Glomerular visceral epithelial cell (primary cell): ENCODE results near the gene AK4.

ENCODE experiments used
- DNase-seq: peaks from one replicate; pipeline ENCODE4 v3.0.0-alpha.2; 2016; ENCODE audit errors: extremely low spot score

AK4 gene

DNA sequence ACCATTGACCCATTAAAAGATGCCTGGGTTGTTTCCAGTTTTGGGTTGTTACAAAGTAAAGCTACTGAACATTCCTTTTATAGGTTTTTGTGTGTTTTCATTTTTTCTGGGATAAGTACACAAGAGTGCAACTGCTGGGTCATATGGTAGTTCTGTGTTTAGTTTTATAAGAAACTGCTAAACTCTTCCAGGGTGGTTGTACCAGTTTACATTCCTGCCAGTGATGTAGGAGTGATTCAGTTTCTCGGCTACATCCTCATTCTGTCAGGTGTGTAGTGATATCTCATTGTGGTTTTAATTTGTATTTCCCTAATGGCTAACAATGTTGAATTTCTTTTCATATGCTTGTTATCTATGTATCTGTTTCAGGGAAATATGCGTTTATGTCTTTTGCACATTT lies 102.8 kb downstream of the AK4 start:
- no peak for DNase-seq

DNA sequence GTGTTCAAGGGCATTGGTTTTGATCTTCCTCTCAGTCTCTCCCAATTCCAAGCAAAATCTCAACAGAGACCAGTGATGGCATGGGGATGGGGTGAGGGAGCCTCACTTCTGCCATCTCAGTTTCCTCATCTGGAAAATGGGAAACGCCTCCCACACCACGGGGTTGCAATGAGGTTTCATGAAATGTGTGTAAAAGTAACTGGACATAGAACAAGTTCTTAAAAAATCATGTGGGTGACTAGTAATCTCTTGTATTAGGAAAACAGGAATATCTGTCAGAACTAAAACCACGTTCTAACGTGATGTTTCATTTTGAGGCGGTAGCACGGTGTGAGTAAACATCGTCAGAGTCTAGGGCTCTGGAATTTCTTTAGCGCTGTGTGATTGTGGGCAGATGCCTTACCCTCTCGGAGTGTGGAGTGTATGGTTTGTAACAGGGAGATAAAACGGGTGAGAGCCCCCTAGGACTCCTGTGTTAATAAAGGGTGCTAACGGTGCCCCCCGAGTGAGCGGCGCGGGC lies 105.9 kb downstream of the AK4 start:
- no peak for DNase-seq

DNA sequence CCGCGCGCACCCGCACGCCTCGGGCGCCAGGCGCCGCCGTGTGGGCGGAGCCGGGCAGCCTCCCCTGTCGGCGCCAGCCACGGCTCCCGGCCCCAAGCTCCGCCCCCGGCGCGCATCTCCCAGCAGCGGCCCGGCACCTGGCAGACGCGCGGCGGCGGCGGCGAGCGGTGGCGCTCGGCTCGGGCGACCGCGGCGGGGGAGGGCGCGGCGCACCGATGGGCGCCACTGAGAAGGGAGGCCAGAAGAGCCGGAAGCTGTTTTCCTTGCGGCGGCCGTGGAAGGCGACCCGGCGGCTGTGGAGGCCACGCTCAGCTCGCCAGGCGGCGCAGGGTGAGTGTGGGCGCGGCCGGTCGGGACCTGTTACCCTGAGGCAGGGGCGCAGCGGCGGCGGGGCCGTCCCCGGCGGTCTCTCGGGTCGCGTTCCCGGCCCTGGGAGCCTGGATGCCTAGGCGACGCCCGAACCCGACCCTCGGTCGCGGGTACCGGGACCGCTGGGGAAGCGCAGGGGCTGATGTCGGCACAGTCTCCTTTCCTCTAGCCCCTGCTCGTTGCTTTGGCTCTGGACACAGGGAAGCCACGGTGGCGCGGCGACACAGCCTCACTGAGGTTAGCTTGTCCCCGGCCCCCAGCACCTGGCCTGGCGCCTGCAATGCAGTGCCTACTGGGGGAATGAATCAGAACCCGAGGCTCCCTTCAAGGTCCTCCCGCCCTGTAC lies 106.5 kb downstream of the AK4 start:
- peak; percentile 84 for DNase-seq

DNA sequence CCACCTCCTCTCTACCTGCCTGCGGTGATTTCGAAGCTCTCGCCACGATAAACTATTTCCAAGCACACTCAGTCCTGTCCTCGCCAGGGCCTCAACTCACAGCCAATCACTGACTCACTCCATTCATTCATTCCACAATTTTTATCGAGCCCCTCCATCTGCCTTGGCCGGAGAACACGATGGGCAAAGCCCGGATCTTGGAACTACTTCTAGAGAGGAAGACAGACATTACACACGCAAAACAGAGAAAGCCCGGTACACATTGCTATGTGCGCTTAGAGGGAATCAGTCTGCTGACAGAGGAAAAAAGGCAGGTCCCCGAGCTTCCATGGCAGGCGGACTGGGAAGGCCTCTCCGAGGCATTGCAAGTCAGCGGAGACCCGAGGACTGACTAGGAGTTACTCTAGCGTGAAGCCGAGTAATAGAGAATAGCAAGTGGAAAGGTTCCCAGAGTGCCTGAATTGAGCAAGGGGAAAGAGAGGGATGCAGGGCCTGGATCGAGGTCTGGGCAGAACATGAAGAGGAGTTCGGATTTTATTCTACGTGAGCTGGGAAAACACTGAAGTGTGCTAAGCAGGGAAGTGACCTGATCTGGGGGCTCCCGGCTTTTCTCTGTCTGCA lies 107.1 kb downstream of the AK4 start:
- peak; percentile 56 for DNase-seq

DNA sequence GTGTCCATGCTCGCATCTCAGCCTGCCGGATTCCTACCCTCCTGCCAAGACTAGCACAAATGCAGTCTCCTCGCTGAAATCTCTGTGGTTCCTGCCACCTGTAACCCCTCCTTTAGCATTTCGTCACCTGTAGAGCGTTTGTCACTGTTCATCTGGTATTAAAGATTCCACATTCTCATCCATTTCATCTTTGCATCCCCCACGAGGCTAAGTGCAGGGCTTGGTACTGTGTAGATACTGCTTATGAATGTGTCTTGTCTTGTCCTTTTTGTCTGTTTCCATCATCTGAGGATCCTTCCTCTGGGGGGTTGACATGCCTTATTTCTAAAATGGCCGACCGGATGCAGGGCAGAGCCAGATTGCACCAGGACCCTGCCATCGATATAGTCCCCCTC lies 107.7 kb downstream of the AK4 start:
- no peak for DNase-seq

DNA sequence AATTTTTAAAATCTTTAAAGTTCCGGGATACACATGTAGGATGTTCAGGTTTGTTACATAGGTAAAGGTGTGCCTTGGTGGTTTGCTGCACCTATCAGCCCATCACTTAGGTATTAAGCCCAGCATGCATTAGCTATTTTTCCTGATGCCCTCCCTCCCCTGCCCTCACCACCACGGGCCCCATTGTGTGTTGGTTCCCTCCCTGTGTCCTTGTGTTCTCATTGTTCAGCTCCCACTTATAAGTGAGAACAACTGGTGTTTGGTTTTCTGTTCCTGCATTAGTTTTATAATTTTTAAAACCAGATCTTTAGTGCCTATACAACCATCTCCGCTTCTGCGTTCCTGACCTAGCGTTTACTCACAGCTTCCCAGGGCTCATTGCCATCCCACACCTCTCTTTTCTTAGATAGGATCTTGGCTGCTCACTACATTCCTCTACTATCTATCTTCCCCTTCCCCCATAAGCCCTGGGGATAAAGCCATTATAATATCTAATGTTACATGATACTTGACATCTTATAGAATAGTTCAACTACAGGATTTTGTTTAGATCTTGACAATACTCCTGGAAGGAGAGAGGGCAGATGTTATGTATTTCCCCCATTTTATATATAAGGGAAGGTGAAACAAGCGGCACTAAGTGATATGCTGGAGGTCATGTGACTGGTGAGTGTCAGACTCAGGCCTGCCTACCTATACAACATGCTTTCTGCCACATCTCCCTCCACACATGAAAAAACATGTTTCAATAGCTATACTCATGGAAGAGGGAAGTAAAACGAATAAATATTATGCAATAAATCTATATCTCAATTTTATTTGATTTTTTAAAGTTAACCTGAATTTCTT lies 109.1 kb downstream of the AK4 start:
- no peak for DNase-seq

DNA sequence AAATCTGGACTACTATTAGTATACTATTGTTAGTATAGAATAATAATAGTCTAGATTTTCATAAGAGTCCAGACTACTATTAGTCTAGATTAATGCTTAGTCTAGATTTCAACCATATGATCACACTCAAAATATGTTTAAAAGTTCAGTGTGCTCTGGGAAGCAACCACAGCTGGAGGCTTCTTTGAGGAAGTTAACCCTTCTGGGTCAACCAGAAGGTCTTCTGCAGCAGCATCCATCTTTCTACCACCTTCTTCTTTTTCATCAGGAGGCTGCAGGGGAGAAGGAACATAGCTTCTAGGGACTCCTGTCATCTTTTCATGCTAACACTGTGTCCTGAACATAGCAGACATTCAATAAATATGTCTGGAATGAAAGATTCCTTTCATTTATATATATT lies 110.1 kb downstream of the AK4 start:
- DNase-seq: no peak

DNA sequence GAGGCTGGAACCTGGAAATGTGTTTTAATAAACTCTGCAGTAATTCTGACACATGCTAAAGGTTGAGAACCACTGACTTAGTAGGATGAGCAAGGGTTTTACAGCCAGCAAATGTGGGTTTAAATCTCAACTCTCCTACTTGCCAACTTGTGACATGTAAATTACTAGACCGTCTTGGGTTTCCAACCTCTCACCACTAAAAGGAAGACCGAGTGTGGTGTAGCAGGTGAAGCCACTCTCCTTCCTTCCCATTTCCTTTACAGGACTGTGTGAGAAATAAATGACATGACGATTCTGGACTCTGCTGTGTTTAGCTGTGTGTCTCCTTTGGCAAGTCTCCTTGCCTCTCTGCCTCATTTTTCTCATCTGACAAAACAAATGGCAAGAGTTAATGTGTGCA lies 111.8 kb downstream of the AK4 start:
- no peak for DNase-seq

DNA sequence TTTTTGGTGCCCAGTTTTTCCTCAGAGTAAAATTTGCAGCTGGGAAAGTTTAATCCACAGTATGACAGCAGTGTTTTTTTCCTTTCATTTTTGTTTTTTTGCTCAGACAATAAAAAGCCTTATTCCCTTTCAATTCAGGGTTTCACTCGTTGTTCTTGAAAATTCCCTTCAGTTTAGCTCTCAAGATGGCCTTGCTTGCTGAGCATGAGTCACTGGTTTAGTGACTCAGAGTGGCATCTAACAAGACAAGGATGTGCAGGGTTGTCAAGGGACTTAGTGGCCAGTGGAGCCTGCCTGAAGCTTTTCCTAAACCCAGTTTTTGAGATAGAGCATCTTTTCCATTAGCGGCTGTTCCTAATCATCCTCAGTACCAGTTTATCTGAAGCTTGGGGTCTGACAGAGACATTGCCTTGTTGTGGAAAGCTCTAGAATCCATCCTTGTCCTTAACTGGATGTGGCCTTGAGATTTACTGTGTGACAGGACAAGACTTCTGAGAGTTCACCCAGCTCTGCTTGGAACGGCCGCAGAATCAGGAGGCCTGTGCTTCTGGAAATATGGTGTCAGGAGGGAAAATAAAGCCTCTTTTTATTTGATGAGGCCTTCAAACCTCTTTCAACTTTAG lies 113.0 kb downstream of the AK4 start:
- peak; percentile 69 for DNase-seq

DNA sequence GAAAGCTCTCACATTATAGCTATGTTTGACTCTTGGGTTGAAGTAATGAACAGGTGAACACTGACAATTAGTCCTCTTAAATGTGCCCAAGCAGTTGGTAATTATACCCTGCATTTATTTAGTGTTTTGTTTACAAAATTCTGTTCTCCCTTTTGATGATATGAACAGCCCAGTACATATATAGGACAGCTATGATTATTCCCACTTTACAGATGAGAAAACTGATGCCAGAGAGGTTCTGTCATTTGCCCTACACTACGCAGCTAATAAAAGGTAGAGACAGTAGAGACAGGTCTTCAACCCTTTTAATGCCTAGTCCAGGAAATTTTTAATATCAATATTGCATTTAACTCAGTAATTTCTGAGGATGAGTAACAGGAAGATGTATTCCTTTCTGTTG lies 115.3 kb downstream of the AK4 start:
- no peak for DNase-seq

DNA sequence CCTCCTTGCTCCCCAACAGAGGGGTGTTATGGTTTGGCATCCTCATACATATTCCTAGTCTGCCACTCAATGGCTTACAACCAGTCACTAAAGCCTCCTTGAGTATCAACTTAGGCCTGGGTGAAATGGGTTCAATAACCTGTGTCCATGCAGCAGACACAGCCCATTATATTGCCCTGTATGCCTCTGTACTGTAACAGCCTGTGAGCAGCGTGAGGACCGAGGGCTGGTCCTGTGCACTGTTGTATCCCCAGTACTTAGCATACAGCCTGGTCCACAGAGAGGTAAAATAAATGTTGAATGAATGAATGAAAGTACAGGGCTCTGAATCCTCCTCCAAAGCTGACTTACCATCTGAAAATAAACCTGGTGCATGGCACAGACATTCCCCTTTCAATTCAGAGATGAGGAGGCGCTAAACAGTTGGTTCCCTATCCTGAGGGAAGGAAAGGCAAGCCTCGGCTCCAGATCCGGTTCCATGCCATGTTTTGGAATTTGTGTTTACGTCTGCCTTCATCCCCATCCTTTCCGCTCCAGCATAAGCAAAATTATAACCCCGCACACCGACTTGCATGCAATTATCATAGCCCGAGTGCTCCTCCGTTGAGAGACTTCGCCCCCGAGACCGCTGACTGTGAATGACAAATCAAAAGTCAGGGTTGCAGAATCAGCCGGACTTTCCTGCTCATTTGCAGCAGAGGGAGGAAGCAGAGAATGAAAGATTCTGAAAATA lies 116.4 kb downstream of the AK4 start:
- peak; percentile 54 for DNase-seq

DNA sequence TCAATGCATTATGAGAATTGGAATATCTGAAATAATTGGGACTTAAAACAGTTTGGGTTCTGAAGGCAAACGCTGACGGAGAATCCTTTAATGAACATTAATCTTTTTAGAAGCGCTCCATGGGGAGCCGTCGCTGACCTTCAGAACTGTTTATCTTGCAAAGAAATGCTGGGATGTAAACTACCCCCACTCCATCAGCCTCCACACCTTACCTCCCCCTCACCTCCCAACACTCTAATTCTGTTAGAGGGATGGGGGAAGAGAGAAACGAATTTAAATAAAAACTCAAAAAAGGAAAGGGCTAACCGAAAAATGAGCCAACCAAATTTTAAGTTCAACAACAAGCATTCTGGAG lies 117.3 kb downstream of the AK4 start:
- DNase-seq: no peak

DNA sequence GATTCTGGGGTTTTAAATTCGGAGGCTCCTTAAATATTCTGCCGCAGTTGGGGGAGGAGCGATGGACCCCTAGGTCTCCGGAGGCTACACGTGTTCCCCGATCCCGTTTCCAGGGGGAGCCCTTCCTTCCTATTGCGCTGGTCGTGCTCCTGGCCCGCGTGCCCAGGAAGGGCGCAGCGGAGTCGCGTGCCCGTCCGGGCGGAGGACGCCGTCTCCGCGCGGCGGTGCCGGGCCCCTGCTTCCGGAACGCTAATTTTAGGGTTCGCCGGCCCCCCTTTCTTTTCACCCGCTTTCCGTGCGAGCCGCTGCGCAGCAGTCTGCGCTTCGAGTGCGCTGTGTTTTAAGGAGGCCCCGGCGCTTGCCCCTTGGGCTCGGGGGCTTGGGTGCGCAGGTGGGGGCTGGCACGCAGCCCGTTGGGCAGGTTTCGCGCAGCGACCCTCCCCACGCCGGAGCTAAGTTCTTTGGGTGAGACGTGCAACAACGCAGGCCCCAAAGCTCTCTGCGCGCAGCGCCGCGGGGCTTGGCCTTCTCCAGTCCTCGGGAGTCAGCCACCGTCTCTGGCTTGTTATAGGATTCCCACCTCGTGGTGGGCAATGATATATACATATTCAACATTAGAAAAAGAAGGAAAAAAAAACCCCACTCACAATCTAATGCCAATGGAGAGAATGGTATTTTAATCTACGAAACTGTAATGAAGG lies 117.8 kb downstream of the AK4 start:
- DNase-seq: peak; percentile 56

DNA sequence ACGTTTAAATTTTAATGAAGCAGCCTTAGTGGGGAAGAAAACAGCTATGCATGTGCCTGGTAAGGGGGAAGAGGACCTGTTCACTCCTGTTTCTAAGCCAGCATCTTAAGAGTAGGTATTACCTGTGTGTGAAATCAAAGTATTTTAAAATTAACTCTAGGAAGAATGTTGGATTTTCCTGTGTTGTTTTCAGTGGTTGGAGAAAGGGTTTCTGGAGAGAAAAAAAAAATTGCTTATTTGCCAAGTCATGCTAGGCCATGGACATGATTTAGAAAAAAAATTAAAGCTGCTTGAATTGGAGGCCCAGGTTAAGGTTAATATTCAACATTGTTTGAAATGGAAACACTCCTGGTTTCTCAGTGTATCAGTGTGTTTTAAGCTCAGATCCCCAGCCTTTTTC lies 118.5 kb downstream of the AK4 start:
- no peak for DNase-seq

DNA sequence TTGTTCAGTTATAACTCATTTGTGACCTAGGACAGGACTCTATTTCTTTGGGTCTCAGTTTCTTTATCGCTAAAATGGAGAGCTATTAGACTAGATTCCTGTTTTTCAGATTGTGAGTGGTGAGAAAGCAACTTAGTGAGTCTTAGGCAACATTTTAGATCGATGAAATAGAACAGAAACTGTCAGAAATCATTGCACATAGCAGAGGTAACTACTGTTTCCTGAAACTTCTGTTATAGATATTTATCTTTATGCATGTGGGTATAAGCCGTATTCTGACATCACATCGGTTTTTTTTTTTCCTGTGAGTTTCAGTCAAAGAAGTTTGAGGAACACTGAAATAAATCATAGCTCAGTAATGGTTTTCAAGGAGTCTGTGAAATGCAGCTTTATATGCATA lies 119.3 kb downstream of the AK4 start:
- DNase-seq: no peak

DNA sequence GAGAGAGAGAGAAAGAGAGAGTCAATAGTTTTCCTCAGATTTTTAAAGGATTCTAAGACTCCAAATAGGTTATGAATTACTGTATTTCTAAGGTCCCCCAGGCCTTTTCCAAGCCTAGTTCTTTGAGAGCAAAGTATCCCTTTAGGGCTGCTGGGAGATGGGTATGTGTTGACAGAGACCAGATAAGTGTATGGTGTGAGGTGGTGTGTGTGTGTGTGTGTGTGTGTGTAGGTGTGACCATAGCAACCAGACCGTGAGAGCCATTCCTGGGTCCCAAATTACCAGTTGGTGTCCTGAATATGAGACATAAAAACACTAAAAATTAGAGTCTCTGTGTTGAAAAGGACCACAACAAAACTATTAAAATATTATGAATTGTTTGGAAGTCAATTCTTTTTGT lies 119.7 kb downstream of the AK4 start:
- DNase-seq: no peak

DNA sequence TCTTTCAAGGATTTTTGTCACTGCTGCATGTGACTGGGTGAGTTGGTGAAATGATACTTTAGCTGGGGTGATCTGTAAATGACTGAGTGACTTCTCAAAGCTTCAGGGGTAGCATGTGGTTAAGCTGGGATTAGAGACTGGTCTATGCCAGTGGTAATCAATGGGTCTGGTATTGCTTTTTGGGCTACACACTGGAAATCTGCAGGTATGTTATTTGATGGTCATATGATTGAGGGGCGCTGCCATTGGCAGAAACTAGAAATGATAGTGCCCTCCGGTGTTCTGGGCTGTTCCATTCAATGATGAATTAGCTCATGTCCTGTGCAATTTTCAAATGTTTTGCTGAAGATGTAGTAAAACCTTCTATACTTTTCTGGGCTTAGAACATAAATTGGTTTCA lies 121.6 kb downstream of the AK4 start:
- DNase-seq: no peak

DNA sequence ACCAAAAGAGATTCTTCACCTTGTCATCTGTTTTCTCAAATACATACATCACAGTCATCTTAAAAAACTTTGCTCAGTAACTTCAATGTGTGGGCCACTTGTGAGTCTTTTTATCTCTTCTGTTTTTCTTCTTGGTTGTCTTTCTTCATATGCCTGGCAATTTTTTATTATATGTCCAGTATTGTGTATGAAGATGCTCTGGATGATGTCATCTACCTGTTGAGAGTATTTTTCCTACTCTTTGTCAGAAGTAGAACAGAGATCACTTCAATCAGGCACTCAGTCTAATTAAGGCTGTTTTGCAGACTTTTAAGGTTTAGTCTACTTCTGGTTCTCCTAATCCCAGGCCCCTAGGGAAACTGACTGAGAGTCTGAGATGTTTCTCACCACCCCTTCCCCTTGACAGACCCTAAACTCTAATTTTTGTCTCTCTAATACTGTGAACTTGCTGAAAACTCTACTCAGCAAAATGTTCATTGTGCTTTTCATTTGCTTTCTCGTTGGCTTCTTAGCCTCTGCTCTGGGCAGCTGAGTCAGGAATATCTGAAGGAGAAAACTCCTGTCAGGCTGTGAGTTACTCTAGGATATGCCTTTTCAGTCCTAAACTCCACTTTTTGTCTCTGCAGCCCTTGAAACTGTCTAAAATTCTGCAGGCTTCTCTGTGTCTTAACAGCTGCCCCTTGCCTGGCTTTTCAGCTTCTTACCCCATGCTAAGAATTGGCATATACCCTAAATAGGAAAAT lies 128.4 kb downstream of the AK4 start:
- DNase-seq: no peak

DNA sequence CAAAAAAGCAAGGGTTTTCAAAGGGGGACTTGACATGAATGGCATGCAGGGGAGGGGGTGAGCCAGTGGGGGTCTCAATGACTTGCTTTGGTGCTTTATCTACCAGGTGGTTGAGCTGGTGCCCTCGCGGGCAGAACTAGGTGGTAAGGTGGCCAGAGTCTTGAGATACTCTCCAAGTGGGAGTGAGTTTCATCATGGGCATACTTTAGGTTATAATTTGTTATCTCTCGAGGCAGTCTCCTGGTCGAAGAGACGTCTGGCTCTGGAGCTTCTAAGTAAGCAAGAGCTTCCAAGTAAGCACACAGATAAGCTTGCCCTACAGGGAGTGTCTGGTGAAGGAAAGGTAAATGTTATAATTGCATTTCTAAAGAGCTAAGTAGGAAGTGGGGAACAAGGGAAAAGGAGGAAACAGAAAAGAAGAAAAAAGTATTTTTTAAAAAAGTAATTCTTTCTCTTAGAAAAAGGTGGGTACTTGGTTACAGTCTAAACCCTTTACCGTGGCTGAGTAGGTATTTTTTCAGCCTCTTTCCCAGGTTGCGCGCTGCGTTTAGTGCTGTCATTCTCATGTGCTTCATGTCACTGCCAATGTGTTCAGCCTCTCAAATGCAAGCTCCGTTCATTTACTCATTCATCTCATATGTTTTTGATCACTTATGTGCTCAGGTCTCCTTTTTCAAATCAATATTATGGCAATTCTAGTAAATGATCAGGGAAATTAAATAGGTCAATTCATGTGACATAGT lies 129.8 kb downstream of the AK4 start:
- DNase-seq: no peak
